DMS53 treated with DMSO at 0.1 percent for 48 hours (cell line): ENCODE results near the gene OR2F2.

Experiments
- DNase-seq: peaks from one replicate; lab custom pipeline; 2025; ENCODE audit not compliant: unreplicated experiment; lab: John Stamatoyannopoulos, UW

Gene OR2F2

DNA sequence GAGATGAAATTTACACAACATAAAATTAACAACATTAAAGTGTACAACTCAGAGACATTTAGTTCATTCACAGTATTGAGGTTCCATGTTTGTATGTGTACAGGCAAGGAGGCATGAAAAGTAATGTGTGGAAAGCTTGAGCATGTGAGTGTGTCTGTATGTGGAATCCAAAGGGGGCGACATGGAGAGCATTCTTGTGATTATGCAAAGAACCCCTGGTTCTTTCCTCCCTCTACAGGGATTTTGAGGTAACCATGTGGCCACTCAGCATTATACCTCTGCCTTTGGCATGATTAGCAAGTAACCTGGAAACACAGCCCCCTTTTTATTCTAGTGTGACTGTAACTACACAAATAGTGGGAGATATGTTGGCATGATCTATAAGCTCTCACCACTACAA, 40.6 kb downstream of the OR2F2 start:
- no peak for DNase-seq

GRCh38 chr7:143978585-143978984, 43.6 kb downstream of the OR2F2 start:
- no peak for DNase-seq

DNA sequence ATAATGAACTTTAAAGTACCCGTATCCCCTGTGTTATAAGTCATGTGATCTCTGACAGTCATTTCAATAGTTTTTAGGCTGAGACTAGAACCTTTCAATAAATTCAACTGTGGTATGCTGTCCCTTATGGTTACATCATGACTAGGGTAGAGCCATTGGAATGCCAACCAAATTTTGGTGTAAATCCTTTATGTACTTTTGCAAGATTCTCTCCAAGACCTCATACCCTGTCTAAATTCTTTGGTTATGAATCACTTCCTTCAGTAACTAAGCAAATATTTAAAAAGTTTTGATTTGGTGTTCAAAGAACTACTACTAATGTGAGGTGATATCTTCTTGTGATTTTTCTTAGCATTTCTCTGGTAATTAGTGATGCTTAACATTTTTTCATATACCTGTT, 44.3 kb downstream of the OR2F2 start:
- DNase-seq: no peak

- DNase-seq: no peak
Measured at GRCh38 chr7:143979998-143980397, 45.0 kb downstream of the OR2F2 start.

GRCh38 chr7:143980746-143981510, 45.9 kb downstream of the OR2F2 start:
- no peak for DNase-seq

DNA sequence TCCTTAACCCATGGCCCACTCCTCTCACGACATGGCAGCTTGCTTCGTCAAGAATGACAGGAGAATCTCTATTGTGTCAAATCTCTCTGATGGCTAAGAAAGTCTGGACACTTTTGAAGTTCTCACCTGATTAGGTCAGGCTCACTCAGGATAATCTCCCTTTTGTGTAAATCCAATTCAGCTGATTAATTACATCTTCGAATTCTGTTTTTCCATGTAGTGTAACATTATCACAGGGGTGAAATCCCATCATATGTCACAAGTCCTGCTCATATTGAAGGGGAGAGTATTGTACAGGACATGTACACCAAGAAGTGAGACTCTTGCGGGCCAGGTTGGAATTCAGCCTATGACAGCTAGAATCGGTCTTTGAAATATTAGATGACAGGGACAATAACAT, 48.9 kb downstream of the OR2F2 start:
- DNase-seq: no peak
